GM19324 (cell line): ENCODE measurements around the gene GRID1.
"Not testable (repeated sequence)": the region's sequence is repeated elsewhere in the genome, so short reads cannot be mapped to it uniquely, and the experiment has no call there.

Experiments
- ATAC-seq: cut with Tn5 transposase; IDR thresholded peaks from one replicate; pipeline ENCODE4 v1.9.1; 2021; ENCODE audit warnings: mild to moderate bottlenecking, moderate library complexity; ENCODE audit not compliant: unreplicated experiment, low FRiP score

GRID1 gene

DNA sequence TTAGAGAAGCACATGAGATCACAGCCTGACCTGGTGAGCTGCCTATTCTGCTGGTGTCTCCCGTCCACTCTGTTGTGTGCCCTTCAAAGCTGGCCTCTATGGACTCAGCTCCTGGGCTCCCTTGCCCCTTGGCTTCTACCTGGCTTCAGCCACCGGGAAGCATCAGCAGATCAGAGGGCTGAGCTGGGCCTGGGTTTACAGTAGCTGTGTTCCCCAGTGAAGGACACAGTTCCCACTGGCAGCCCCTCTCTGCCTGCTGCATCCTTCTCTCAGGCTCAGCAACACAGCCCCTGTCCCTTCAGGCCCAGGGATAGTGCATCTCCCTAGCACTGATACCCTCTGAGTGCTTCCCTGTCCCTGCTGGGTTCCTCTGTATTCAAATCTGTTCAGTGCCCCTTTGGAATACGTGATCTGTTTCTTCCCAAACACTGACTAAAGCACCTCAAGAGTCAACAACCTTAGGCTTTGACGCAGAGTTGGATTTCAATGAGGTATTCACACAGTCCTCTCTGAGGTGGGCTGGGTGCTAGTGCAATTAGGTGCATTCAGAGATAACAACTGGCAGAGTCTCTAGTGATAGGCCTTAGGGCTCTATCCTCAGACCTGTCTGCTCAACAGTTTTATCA is 109.8 kb downstream of the GRID1 start:
- no peak for ATAC-seq

DNA sequence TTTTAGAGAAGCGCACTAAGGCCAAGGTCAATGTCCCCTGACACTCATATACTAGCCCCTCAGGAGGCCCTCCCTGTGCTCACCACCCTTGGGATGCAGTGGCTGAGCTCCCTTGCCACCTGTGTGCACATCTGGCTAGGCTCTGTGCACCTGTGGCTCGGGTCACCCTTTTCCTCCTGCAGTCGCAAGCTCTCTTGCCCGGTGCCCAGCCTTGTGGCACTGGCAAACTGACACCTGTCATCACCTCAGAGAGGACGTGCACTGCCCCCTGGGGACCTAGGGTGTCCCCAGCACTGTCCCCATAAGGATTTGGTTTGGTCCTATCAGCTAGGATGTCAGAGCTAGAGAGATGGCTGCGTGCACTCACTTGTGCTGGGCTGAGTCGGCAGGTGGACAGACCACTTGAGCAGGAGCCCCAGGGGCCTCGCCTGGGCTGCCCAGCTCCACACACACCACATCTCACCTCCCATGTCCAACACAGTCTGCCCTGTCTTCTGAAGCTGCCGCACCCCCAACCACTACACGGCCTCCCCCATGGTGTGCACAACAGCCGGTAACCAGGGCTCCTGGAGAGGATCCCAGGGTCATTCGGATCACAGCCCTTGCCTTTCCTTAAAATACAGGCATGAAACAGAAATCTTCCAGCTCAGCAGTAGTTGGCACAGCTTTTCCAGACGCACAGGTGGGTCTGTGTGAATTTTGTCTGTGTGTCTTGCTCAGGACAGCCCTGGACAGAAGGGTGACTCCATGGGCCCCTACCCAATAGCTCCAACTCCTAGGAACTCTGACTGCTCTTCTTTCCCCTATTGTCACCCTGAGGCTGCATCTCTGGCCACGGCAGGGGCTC is 111.0 kb downstream of the GRID1 start:
- no peak for ATAC-seq

DNA sequence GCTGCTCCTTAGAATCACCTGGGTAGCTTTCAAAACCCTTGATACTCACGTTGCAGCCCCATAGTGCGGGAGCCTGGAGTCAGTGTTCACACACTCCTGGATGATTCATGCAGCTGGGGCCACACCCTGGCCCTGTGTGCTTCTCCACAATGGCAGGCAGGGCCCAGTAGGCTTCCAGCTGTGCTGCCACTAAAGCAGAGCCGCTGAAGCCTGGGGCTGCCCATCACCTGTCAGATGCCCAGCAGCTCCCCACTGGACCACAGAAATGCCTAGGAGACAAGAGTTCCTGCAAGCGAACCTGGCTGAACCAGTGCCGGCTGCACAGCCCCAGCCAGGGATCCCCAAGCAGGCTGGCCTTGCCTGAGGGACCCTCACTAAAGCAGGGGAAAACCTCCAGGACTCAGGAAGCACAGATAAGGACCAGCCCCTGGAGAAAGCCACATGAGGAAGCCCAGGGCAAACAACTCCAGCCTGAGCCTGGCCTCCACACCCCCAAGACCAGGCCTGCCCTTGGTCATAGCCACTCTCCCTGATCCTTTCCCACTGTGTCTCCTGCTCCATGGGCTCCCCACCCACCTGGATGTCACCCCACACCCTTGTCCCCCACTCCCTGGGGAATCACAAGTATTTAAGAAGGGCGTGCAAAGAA is 111.9 kb downstream of the GRID1 start:
- no peak for ATAC-seq

DNA sequence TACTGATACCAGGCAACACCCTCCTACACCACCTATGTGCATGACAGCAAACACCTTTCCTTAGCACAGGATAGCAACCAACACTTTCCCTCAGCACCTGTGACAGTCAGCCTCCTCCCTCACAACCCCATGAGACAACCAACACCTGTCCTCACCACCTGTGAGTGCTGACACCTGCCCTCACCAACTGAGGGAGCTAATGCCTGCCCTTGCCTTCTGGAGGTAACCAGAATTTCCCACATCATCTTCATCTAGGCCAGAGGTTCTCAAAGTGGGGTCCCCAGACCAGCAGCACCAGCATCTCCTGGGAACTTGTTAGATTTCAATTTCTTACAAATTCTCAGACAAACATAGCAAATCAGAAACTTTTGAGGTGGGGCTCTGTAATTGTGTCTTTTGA is 112.5 kb downstream of the GRID1 start:
- no peak for ATAC-seq

DNA sequence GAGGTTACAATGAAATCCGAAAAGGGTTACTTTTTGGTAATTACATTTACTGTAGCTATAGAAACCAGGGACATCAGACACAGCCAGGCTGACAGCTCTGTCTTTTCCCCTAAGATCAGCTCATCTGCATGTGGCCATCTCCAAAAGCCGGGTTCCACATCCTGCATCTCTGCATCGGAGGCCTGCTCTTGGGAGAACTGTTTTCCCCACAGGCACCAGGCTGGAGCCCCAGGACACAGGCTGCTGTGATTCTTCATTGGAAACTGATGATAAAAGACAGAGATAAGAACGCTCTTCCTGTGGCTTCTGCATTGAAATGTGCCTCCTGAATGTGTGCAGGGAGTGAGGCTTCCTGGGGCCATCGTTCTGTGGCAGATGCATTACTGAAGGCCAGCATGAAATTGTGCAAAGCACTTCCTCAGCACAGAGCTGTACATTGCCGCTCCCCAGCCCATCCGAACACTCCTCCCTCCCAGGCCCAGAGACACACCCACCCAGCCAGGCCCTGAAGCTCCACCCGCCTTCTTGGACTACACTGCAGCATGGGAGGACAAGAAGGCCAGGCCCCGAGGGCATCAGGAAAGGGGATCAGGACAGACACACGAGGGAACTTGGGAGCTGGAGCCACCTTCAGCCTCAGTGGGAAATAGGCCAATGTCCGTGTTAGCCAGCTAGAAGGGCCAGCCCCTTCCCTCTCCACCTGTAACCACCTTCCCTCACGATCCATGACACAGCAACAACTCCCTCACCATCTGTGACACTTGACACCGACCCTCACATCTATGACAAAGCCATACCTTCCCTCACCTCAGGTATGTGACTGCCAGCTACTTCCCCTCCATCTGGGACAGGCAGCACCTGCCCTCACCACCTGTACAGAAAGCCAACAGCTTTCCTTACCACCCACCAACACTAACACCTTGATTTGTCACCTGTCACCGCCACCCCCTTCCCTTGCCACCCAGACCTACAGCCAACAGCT is 113.2 kb downstream of the GRID1 start:
- no peak for ATAC-seq

DNA sequence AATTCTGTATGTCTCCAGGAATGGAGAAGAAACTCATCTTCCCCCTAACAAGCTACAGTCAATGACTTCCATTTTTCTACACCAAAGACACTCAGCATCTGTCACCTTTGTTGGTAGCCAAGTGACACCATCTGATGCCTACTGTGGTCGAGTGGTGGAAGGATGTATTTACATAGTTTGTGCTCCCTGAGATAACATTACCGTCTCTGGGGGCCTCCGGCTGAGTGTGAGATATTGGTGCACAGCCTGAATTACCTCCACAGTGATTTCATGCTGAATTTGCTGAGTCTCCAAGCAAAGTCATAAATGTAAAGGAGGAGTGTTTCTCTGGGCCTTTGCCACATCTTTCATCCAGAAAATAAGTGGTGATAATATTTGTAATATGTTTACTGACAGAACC is 114.0 kb downstream of the GRID1 start:
- ATAC-seq, result no peak

DNA sequence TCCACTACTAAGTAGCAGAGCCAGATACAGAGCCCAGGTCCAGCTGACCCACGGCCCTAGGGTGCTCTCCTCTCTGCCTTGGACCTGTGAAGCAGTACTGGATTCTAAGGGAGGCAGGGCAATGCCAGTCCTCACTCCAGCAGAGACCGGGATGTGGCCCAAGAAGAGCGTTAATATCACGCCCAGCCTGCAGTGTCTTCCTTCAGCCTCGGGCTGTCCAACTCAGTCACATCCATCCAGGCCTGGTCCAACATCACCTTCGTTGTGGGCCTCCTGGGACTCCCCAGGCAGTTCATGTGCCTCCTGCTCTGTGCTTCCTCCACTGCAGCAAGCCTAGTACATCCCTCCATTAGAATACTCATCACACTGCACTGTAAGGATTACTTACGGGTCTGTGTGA is 114.5 kb downstream of the GRID1 start:
- no peak for ATAC-seq

DNA sequence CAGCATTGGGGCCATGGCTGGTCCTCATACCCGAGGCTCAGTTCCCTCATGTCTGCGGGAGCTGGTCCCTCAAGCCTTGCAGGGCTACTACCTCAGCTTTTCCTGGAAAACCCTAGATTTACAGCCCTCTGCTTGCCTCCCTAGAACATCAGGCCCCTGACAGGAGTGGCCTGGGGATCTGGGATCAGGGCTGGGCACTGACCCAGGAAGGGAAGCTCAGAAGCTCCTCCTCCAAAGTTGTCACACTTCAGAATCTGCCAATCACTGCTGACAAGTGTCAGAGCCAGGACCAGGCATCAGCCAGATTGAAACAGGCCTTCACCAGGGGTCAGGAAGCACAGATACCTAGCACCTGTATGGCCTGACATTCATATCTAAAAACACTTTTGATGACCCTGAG is 115.2 kb downstream of the GRID1 start:
- no peak for ATAC-seq

DNA sequence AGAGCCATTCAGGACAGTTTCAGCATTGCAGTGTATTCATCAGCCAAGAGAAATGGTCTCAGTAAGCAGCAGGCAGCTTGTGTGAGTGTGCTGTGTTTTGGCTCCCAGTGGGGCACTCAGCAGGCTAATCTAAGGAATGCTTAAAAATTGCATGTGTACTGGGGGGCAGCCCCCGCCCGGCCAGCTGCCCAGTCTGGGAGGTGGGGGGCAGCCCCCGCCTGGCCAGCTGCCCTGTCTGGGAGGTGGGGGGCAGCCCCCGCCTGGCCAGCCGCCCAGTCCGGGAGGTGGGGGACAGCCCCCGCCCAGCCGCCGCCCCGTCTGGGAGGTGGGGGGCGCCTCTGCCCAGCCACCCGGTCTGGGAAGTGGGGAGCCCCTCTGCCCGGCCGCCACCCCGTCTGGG is 116.2 kb downstream of the GRID1 start:
- no peak for ATAC-seq

DNA sequence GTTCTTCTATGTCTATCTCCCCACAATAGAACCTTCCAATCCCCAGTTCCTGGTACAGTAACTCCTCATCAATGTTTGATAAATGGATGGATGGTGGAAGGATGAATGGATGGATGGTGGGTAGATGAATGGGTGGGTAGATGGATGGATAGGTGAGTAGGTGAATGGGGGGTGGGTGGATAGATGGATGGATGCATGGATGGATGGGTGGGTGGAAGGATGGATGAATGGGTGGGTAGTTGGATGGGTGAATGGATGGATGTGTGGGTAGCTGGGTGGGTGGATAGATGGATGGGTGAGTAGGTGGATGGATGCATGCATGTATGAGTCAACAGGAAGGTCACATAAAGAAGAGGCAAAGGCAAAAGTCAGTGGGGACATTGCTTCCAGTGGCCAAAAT is 116.8 kb downstream of the GRID1 start:
- no peak for ATAC-seq

DNA sequence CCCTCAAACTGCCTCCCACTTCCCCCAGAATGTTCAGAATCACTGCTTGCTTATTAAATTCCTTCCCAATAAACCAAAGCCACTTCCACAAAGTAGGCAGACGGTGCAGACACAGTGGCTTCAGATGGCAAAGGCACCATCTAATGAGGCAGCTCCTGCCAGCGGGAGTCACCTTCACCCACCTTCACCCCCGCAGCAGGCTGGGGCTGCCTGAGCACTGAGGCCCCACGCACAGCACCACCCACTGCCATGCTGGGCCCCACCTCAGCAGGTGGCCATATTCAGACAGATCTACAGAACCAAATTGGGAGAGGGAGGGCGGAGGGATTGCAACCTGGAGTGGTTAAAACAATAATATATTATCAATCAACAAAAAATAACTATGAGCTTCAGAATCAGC is 118.5 kb downstream of the GRID1 start:
- ATAC-seq, result no peak

DNA sequence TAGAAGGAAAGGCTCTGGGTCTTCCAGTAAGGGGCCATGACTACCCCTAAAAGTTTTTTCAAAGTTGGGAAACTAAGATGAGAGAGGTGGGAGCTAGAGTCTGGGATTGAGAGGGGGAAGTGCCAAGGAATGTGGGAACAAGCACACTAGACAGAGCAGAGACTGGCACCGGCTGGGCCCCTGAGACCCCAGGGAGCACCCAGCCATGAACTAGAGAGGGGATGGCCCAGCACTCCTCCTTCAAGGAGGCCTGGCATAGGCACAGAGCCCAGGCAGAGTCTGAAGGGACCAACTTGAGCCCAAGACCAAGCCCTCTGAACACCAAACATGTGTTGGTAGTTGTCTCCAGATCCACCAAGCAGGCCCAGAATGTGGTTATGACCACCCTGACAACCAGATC is 119.0 kb downstream of the GRID1 start:
- no peak for ATAC-seq

DNA sequence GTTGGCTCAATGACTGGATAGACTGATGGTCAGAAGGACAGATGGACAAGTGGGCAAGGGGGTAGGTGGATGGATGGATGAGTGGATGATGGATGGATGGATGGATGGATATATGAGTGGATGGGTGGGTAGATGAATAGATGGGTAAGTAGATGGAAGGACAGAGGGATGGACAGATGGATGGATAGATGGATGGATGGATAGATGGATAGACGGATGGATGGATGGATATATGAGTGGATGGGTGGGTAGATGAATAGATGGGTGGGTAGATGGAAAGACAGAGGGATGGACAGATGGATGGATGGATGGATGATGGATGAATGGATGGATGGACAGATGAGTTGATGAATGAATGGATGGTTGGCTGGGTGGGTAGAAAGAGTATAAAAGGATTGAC is 119.5 kb downstream of the GRID1 start:
- no peak for ATAC-seq

DNA sequence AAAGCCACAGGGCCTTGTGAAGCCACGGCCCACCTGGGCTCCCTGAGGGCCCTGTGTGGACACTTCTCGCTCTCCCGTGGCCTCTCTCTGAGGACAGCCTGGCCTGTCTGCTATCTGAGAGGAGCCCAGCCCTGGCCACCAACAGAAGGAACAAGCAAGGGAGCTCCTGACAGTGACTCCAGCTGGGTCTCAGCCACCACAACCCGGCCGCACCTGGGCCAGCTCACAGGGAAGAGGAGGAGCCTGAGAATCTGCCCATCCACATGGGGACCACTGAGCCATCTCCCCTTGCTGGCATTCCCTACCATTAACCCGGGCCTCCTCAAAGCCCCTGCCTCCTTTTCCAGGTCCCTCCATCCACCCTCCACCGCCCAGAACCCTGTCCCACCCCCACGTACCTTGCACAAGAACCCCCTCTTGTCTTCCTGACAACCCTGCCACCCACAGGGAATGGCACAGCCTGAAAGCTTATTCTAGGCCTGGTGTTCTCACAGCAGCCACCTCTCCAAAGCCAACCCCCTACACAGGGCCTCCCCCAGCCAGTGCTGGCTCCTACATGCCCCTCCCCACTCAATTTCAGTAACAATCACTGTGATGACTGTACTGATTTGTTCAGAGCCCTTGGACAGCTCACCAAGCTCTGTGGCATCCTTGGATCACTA is 120.2 kb downstream of the GRID1 start:
- ATAC-seq, result no peak

DNA sequence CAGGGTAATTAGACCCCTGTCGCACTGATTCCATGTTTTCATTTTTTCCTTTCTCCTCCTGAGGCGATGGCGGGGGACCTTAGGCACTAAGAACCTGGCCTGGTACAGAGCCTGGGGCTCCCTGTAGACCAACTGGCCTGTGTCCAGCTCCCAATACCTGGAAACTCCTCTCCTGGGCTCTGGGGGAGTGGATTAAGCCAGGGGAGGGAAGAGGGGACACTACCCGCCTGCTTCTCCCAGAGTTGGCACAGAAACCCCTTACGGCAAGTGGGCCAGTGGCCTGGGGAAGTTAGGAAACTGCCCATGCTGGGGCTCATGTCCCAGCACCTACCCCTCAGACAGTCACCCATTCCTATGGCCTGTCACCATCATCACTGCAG is 121.6 kb downstream of the GRID1 start:
- no peak for ATAC-seq

DNA sequence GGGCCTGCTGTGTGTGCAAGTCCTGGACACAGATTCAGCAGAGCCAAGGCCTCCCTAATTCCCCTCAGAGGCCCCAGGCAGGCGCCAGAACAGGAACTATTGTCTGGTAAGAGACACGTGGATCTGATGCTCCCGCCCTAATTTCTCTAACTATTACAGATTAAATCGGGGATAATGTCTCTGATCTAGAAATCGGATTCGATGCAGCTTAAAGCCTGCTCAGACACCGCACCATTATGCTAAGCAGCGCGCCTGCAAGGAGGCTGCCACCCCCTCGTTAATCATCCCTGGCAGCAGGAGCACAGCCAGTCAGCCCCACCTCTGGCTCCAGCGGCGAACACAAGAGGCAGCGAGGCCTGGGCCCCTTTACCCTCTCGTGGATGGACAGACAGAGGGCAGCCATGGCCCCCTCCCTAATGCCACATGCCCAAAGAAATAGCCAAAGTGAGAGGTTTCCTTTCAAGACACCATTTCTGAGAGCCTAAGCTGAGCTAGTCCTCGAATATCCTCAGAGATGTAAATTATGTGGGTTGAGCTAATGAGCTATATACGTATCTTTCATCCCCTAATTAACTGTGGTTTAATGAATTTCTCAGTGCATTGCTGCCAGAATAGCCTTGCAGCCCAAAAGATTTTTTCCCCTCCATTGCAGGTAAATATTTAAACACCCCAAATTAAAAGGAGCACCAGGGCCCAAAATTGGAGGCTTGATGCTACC is 122.1 kb downstream of the GRID1 start:
- ATAC-seq, result no peak

DNA sequence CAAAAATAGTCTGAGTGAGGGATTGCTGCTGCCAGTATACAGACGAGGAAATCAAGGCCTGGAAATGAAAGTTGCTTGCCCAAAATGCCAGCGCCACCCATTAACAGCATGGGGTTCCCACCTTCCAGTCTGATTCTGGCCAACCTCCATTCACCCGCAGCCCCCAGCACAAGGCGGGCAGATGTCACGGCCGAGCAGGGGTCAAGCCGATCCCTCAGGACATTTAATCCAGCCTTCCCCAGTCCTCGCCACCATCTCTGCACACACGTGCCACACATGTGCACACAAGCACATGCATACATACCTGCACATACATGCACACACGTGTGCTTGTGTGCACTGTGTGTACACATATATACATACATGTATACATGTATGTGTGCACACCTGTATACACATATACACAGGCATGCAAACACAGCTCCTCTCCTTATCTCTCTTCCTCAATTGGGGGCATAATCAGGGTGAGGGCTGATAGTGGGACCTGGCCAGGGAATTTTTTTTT is 122.9 kb downstream of the GRID1 start:
- ATAC-seq, result no peak

DNA sequence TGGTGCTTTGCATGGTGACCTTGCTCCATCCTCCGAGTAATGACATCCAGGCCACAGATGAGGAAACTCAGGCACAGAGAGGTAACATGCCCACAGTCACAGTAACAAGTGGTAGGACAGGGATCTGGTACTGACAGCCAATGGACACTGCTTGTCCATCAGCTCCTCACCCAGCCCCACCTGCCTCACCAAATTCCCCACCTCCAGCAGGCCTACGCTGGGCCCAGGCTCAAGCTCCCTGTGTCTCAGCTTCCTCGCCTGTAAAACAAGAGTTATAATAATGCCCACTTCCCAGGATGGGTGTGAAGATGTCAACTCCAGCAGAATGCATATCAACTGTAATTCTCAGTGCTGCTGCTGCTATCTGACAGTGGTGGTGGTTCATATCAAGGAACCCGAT is 123.8 kb downstream of the GRID1 start:
- ATAC-seq, result no peak

DNA sequence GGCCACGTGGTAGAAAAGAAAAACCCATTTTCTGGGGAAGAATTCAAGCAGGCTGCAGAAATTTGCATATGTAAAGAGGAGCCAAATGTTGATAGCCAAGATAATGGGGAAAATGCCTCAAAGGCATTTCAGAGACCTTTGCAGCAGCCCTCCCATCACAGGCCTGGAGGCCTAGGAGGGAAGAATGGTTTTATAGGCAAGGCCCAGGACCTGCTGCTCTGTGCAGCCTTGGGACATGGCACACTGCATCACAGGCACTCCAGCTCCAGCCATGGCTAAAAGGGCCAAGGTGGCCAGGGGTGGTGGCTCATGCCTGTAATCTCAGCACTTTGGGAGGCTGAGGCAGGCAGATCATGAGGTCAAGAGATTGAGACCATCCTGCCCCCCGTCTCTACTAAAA is 128.5 kb downstream of the GRID1 start:
- not testable (repeated sequence) for ATAC-seq
